Stimulated activated CD4-positive, alpha-beta T cell treated with anti-CD3 and anti-CD28 coated beads, Interleukin-15, amount 100 ng/mL, for 48 hours (primary cell): ENCODE measurements around the gene CDKL5.

ENCODE experiments used
- DNase-seq, 2 donors: peaks; one replicate each; pipeline ENCODE4 v3.0.0-alpha.2; 2020; ENCODE audit warnings: low read depth in 2 of 2

Gene CDKL5

GRCh38 chrX:18696653-18697052 lies 271.2 kb downstream of the CDKL5 start:
- DNase-seq = no peak

- DNase-seq = no peak
Observed at GRCh38 chrX:18698737-18699650, 273.6 kb downstream of the CDKL5 start.

- no peak for DNase-seq
Observed at GRCh38 chrX:18701621-18702361, 276.4 kb downstream of the CDKL5 start.

- DNase-seq = no peak
Observed at GRCh38 chrX:18702362-18703195, 277.2 kb downstream of the CDKL5 start.
